ENCODE data around the gene MINDY4B.

DNA sequence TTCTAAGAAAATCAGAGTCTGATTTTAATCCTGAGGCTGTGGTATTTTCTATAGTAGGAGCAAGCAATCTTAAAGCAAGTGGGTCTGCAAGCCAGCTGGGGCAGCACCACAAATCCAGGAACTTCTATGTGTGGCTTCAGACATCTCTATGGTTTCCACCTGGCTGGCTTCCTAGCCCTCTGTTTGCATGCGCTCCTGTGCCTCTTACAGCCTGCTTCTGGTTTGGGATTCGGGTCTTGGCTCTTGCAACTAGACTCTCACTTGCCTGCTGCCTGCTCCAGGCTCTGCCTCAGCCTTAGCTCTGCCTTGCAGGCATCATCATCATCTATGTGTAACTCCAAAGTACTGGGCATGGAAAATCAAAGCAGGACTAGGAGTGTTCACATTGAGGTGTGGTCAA, 43.4 kb downstream of the MINDY4B start:
- TF ChIP-seq, protein P1, sequence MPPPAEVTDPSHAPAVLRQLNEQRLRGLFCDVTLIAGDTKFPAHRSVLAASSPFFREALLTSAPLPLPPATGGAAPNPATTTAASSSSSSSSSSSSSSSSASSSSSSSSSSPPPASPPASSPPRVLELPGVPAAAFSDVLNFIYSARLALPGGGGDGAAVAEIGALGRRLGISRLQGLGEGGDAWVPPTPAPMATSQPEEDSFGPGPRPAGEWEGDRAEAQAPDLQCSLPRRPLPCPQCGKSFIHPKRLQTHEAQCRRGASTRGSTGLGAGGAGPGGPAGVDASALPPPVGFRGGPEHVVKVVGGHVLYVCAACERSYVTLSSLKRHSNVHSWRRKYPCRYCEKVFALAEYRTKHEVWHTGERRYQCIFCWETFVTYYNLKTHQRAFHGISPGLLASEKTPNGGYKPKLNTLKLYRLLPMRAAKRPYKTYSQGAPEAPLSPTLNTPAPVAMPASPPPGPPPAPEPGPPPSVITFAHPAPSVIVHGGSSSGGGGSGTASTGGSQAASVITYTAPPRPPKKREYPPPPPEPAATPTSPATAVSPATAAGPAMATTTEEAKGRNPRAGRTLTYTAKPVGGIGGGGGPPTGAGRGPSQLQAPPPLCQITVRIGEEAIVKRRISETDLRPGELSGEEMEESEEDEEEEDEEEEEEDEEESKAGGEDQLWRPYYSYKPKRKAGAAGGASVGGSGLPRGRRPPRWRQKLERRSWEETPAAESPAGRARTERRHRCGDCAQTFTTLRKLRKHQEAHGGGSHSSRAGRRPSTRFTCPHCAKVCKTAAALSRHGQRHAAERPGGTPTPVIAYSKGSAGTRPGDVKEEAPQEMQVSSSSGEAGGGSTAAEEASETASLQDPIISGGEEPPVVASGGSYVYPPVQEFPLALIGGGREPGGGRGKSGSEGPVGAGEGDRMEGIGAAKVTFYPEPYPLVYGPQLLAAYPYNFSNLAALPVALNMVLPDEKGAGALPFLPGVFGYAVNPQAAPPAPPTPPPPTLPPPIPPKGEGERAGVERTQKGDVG (CRISPR knock-in tag; IDR thresholded peaks at IDR 0.05), result no peak
- TF ChIP-seq POLR2AphosphoS5 (IDR thresholded peaks at IDR 0.05; ENCODE audit: low read length) (no peak), SUZ12 (IDR thresholded peaks at IDR 0.05; ENCODE audit: unreplicated experiment) (no peak), TAF1 (IDR thresholded peaks at IDR 0.05; ENCODE audit: borderline replicate concordance, low read depth, low read length) (no peak), EGR1 (IDR thresholded peaks at IDR 0.05; ENCODE audit: borderline replicate concordance in 1 of 2, low read depth in 2 of 2, low read length in 2 of 2) (no peak), ETV6 (conservative IDR thresholded peaks at IDR 0.05 in 1 of 2, IDR thresholded peaks at IDR 0.05 in 1 of 2; ENCODE audit: borderline replicate concordance in 1 of 2, low read depth in 1 of 2) (no peak), BHLHE40 (IDR thresholded peaks at IDR 0.05; ENCODE audit: borderline replicate concordance in 1 of 2, low read depth in 2 of 2, low read length in 1 of 2) (no peak), CREB1 (IDR thresholded peaks at IDR 0.05; ENCODE audit: low read depth) (no peak), POLR2A (IDR thresholded peaks at IDR 0.05; ENCODE audit: low read depth, low read length) (no peak)
- TF ChIP-seq, protein P2, sequence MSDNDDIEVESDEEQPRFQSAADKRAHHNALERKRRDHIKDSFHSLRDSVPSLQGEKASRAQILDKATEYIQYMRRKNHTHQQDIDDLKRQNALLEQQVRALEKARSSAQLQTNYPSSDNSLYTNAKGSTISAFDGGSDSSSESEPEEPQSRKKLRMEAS (IDR thresholded peaks at IDR 0.05; ENCODE audit: low read depth, low read length), result no peak

All from GM12878 (cell line).